HG02973 (cell line): Measurements from ENCODE around the gene GALNT13.
"Not testable (repeated sequence)": the region's sequence is repeated elsewhere in the genome, so short reads cannot be mapped to it uniquely, and the experiment has no call there.

Source experiments
- ATAC-seq: cut with Tn5 transposase; IDR thresholded peaks from one replicate; pipeline ENCODE4 v1.9.1; 2021; ENCODE audit warnings: moderate library complexity; ENCODE audit not compliant: unreplicated experiment

Gene GALNT13

DNA sequence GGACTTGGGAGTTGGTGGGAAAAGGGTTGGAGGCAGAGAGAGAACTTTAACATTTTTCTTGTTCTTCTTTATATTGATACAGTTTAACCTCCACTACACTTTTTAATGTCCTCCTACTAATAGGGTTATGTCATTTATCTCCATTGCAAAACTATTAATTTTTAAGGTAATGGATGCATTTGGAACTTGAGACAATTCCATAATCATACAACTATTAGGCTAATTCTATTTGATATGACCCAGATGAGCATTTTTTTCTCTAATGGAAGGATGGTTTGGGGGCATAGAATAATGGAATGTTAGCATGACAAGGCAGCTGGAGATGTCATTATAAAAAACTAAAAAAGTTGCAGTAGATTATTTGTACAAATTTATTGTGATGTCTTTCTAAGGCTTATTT, 587.6 kb downstream of the GALNT13 start:
- ATAC-seq = no peak

DNA sequence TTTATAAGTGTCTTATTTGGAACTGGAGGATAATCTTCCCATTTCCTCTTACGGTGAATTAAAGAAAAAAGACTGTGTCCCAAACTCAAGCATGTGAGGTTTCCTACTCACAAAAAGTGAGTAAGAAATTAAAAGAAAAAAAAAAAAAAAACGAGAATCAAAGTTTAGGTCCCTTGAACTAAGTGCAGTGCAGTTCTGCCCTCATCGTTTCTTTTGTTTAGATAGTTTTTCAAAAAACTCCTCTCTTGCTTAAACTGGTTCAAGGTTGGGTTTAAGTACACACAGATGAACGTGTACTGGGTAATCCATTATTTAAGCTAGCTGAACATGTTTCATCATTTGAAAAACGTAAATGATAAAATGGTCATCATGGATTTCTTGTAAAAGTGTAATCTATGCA, 590.9 kb downstream of the GALNT13 start:
- no peak for ATAC-seq

DNA sequence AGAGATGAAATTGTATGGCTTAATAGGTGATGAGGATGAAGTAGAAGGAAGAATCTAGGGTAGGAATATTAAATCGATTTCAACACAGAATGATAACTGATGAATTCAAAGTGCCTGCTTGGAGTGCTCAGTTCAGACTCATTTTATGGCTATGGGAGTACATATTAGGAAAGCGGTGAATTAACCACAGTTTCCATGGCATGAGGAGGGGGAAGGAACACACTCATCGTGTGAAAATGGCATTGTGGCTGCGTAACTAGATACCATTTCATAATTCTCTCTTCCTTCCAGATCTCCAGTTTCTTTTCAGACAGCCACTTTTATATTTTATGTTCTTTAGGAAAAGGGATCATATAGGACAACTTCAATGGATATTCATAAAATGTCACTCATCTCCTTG, 594.5 kb downstream of the GALNT13 start:
- no peak for ATAC-seq

DNA sequence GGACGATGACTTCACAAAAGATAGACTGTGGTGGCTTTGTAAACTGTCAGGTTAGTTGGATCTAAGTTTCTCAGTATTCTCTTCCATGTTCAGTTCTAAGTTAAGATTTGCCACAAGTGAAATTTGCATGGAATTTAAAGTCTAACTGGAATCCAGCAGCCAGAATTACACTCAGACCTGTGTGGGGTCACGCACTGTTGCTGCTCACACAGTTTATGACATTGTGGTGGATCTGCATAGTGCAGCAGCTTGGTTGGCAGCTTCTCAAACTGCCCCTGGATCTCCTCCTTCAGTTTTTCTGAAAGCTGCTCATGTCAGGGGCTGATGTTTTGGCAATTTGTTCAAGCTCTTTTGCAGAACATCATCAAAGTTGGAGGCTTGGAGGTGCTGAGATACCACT, 598.7 kb downstream of the GALNT13 start:
- no peak for ATAC-seq

DNA sequence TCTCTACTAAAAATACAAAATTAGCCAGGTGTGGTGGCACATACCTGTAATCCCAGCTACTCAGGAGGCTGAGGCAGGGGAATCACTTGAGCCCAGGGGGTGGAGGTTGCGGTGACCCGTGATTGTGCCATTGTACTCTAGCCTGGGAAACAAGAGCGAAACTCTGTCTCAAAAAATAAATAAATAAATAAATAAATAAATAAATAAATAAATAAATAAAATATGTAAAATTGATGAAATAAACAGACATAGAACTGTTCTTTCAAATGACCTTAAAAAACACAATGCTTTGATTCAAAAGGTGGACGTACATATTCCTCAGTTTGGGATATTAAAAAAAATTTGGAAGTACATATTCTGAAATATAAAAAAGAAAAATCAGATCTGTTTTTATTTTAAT, 599.8 kb downstream of the GALNT13 start:
- ATAC-seq = not testable (repeated sequence)

DNA sequence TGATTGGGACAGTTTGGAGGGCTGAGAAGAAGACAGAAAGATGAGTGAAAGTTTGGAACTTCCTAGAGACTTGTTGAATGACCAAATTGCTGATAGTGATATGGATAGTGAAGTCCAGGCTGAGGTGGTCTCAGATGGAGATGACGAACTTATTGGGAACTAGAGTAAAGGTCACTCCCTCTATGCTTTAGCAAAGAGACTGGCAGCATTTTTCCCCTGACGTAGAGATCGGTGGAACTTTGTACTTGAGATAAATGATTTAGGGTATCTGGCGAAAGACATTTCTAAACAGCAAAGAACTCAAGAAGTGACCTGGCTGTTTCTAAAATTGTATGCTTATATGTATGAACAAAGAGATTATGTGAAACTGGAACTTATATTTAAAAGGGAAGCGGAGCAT, 605.6 kb downstream of the GALNT13 start:
- ATAC-seq = no peak

DNA sequence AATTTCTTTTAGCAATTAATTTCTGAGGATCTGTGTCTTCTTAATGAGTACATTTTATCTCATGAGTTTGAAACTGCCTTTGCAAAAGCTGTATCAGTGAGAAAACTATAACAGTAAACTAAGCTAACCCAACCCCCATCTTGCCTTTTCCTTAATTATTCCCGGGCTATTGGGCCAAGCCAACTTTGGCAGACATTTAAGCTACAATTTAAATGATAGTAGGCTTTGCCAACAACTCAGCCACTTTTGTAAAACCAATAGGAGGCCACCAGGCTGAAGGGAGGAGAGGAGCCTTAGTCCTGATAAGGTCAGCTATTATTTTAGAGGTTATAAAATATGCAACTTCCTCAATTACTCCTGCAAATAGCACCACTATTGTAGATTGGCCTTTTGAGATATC, 608.8 kb downstream of the GALNT13 start:
- no peak for ATAC-seq

DNA sequence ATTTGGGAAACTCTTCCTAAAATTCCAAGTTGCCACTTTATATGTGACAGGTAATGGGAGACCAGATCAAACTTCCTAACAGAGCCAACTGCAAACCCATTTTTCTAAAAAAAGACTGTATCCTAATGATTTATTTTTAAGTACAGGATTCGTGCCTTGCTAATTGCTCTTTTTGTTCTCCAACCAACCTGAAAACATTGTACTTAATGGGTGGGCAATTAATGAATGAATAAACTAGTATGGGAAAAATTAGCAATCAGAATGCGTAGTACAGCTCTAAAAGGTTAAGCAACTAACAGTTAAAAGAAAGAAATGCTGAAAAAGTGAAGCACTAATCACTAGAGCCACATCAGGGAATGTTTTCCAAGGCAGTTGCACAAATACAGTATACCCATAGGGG, 609.6 kb downstream of the GALNT13 start:
- ATAC-seq = no peak

DNA sequence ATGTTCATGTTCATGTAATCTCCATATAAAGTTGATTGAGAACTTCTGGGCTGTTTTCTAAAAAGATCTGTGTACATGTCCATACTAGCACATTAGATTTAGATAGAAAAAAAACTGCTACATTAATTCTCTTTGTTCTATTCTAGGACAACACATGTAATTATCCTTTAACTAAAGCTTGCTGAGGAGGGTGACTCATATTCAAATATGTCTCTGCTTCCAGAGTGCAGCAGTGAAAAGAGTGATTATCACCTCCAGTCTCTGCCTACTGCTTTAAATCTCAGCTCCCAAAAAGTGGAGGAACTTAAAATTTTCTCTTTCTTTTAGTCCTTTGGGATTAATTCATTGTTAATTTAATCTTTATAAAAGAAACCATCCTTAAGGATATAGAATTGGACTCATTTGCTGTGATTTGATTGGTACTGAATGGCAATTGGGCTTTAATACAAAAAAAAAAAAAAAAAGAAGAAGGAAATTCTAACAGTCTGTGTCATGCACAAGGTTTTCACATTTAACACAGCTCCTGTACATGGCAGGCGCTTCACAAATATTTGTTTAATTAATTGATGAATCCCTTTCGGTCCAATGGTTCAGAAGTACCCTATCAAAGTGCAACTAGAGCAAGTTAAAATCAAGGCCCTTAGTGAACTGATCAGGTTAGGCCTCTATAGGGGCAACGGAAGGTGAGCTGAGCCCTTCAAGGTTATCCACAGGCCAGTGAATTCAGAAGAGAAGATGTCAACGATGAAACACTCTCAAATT, 612.8 kb downstream of the GALNT13 start:
- no peak for ATAC-seq

DNA sequence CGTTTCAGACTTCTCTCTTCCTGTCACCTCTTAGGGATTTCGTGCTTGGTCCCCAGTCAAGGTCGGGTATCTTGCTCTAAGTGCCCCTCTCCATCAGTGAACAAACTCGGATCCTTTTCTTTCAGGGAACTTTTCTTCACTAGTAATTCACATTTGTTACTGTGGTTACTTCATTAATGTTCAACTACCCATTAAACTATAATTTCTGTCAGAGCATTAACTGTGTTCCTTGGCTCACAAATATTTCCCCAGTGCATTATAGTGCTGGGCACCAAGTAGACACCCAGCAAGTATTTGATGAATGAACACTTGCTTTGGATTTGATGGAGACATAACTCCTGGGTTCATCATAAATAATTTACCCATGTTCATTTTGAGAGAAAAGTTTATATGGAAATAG, 617.1 kb downstream of the GALNT13 start:
- ATAC-seq = no peak

DNA sequence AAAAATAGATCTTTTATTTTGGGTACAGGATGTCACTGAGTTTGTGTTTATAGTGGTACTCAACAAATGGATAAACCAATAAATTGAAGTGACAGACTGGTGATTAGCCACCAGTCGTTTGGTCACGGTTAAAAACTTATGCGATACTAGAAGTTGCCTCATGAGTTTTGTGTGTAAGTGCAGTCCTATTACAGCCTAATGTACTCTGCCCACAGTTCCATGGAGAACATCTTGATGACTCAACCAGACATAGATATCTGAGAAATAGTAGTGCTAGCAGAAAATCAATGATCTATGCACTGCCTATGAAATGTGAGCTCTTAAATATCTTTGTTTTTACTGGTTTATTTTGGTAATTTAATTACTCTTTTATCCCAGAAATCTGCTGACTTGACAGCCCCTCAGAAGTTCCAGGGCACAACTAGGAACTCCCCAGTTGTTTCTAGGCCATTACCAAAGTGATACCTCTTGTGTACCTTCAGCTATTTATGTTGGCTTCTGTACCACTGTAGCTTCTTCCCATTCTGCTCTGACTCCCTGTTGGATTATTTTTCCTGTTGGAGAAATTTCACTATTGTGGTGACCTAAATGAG, 617.6 kb downstream of the GALNT13 start:
- ATAC-seq = no peak

DNA sequence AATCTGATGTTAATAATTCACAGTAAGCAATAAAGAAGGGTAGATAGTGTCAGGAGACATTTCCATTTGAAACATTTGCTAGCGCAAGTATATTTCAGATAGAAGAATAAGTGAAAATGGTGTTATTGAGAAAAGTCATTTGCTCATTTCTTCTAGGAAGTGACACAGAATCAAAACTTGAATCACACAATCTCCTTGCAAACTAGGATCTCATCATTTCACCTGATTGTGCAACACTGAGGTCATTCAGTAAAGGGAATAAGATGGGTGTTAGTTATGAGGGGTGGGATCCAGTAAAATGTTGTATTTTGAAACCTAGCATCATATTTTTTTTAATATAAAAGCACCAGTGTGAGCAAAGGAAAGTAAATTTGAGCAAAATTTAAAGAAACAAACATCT, 618.8 kb downstream of the GALNT13 start:
- no peak for ATAC-seq

DNA sequence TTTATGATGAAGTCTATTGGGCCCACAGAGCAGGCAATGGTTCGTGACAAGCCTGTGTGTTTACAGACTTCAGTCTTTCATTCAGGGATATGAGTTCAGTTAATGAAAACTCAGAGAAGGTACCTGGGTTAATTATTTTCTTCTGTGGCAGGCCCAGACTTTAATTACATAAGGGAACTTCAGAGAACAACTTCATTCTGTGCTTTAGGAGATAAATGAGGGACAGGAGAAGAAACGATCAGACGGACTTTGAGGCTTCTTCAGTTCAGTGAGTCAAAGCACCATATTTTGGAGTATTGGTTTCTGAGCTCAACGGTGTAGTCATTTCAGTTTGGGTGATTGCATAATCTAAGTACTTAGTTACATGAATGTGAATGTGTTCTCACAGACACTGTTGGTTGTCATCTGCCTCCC, 623.7 kb downstream of the GALNT13 start:
- ATAC-seq = no peak

DNA sequence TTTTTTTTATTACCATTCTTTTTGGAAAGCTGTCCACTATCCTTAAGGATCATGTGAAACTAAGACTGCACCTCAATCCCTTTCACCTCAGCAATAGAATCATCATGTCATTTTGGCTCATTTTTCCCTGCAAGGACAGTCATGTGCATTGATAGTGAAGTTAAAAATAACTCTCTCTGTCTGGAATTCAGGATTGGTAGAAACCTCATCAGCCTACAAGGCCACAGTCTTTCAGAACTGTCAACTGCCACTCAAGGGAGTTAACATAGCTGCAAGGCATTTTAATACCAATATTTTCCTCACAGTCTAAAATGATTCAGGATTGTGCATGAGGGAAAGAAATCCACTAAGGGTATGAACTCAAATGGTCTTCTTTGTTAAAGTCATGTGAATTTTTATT, 625.3 kb downstream of the GALNT13 start:
- no peak for ATAC-seq
